ENCODE results near the gene SLC29A2.

DNA sequence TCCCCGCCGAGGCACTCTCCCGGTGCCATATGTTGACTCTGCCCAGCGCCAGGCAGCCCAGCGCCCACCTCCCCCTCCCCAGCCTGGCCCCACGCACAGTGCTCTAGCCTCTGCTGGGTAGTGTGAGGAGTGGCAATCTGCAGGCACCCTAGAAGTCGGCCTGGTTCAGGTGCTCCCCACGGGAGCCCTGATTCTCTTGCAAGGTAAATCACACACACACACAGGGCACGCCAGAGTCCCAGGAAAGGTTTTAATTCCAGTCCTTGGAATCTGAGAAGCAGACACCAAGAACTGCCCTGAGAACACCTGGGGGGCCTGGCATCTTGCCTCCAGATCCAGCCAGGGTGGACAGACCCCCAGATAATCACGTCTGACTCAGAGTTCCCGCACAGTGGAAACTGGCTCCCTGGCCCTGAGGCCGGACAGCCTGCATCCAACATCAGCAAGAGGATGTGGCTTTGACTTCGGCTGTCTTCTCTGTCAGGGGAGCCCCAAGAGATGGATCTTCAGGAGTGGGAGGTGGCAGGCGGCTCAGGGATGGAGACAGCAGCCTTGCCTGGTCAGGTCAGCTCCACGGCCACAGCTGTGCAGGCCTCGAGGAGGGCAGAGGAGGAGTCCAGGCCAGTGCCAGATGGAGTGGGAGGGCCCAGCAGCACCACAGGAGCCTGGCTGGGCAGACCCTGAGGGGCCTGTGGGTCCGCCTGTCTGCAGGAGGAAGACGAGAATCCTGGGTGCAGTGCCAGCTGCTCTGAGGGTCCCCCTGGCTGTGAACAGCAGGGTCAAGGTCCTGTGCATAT is 34.3 kb downstream of the SLC29A2 start:
- TF ChIP-seq EP300 (IDR thresholded peaks at IDR 0.05) (no peak), POLR2A (IDR thresholded peaks at IDR 0.05) (no peak)
